Measurements from ENCODE around the gene DGAT2L6.
"Not testable (repeated sequence)": the region's sequence is repeated elsewhere in the genome, so short reads cannot be mapped to it uniquely, and the experiment has no call there.

DGAT2L6 gene

DNA sequence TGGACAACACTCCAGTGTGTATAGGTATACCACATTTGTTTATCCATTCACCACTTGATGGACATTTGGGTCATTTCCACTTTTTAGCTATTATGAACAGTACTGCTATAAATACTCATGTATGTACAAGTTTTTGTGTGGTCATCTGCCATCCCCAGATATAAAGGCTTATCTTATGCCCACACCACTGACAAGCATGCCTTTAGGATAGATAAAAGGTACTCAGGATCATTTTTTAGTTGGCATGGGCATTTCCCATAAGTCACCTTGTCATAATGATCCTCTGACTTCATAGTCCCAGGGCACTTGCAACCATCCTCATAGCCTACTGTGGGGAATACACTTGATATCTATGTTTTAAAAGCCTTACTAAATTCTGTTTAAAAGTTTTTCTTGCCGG lies 63.5 kb downstream of the DGAT2L6 start:
- no peaks in the 10 kb centered on the region for H3K4me1 ChIP-seq (ENCODE audit: low read length)
- H3F3A ChIP-seq (ENCODE audit: insufficient read depth, low read length), result no peaks in the 10 kb centered on the region
- no peaks in the 10 kb centered on the region for H3K27me3 ChIP-seq (replicated peaks; ENCODE audit: insufficient read depth, low read length)
- H3K4me2 ChIP-seq (ENCODE audit: low read depth, low read length), result no peak overlapping the region
- no peaks in the 10 kb centered on the region for H3K9me2 ChIP-seq (replicated peaks; ENCODE audit: insufficient read depth, low read length)
- no peaks in the 10 kb centered on the region for H3K79me2 ChIP-seq (ENCODE audit: low read length)
- H3K9me3 ChIP-seq (replicated peaks; ENCODE audit: insufficient read depth, low read length), result no peaks in the 10 kb centered on the region
- no peaks in the 10 kb centered on the region for H3K36me3 ChIP-seq (replicated peaks; ENCODE audit: insufficient read depth, low read length)
- H3K4me3 ChIP-seq (ENCODE audit: low read length), result no peak overlapping the region
- no peaks in the 10 kb centered on the region for H4K20me1 ChIP-seq (ENCODE audit: insufficient read depth, low read length)
- no peak overlapping the region for H3K27ac ChIP-seq (ENCODE audit: low read length)
- H3K9ac ChIP-seq (ENCODE audit: low read length), result no peak overlapping the region
- no peak for TF ChIP-seq EZH2phosphoT487 (IDR thresholded peaks at IDR 0.05; ENCODE audit: low read length)
- TF ChIP-seq EZH2 (optimal IDR thresholded peaks at IDR 0.05; ENCODE audit: low read depth, low read length), result no peak
- TF ChIP-seq, protein P1, sequence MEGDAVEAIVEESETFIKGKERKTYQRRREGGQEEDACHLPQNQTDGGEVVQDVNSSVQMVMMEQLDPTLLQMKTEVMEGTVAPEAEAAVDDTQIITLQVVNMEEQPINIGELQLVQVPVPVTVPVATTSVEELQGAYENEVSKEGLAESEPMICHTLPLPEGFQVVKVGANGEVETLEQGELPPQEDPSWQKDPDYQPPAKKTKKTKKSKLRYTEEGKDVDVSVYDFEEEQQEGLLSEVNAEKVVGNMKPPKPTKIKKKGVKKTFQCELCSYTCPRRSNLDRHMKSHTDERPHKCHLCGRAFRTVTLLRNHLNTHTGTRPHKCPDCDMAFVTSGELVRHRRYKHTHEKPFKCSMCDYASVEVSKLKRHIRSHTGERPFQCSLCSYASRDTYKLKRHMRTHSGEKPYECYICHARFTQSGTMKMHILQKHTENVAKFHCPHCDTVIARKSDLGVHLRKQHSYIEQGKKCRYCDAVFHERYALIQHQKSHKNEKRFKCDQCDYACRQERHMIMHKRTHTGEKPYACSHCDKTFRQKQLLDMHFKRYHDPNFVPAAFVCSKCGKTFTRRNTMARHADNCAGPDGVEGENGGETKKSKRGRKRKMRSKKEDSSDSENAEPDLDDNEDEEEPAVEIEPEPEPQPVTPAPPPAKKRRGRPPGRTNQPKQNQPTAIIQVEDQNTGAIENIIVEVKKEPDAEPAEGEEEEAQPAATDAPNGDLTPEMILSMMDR (IDR thresholded peaks at IDR 0.05; ENCODE audit: low read length), result no peak
- DNase-seq, result no peak
- no peak overlapping the region for H2AFZ ChIP-seq (ENCODE audit: low read length)

DNA sequence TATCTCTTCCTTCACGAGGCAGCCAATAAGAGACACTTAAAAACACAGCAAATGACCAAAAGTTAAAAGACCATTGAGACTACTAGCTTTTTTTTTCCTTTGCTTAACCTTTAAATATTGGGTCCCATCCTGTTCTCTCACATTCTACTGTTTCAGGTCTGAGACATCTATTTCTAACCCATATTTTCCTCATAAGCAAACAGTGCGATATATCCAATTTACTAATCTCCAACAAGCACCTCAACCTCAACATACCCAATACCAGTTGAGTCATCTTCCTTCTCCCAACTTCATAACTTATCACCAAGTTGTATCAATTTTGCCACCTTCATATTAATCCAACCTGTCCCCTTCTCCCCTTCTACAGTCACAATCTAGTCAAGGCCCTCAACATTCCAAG lies 64.2 kb downstream of the DGAT2L6 start:
- Histone ChIP-seq H3K9ac (ENCODE audit: low read length) (no peak overlapping the region), H3F3A (ENCODE audit: insufficient read depth, low read length) (no peaks in the 10 kb centered on the region), H3K4me3 (ENCODE audit: low read length) (no peak overlapping the region), H3K27ac (ENCODE audit: low read length) (no peak overlapping the region), H3K9me3 (replicated peaks; ENCODE audit: insufficient read depth, low read length) (no peaks in the 10 kb centered on the region), H3K27me3 (replicated peaks; ENCODE audit: insufficient read depth, low read length) (no peaks in the 10 kb centered on the region), H4K20me1 (ENCODE audit: insufficient read depth, low read length) (no peaks in the 10 kb centered on the region), H2AFZ (ENCODE audit: low read length) (no peak overlapping the region), H3K4me1 (ENCODE audit: low read length) (no peaks in the 10 kb centered on the region), H3K4me2 (ENCODE audit: low read depth, low read length) (no peak overlapping the region), H3K9me2 (replicated peaks; ENCODE audit: insufficient read depth, low read length) (no peaks in the 10 kb centered on the region), H3K79me2 (ENCODE audit: low read length) (no peaks in the 10 kb centered on the region), H3K36me3 (replicated peaks; ENCODE audit: insufficient read depth, low read length) (no peaks in the 10 kb centered on the region)
- TF ChIP-seq EZH2 (optimal IDR thresholded peaks at IDR 0.05; ENCODE audit: low read depth, low read length) (no peak), EZH2phosphoT487 (IDR thresholded peaks at IDR 0.05; ENCODE audit: low read length) (no peak)
- TF ChIP-seq, protein P1 (IDR thresholded peaks at IDR 0.05; ENCODE audit: low read length), result no peak
- DNase-seq, result no peak

DNA sequence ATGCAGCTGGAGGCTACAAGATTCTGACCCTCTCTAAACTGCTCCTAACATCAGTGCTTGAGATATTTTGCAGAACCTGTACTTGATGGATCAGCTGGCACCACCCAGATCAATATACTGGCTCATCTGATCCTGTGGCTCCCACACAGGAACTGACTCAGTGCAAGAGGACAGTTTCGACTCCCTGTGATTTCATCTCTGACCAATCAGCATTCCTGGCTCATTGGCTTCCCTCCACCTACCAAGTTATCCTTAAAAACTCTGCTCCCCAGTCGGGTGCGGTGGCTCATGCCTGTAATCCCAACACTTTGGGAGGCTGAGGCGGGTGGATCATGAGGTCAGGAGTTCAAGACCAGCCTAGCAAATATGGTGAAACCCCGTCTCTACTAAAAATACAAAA lies 66.3 kb downstream of the DGAT2L6 start:
- H3K9me3 ChIP-seq (replicated peaks; ENCODE audit: insufficient read depth, low read length); H2AFZ ChIP-seq (ENCODE audit: low read length); H4K20me1 ChIP-seq (ENCODE audit: insufficient read depth, low read length); H3F3A ChIP-seq (ENCODE audit: insufficient read depth, low read length); DNase-seq; H3K27me3 ChIP-seq (replicated peaks; ENCODE audit: insufficient read depth, low read length); H3K4me1 ChIP-seq (ENCODE audit: low read length); H3K9me2 ChIP-seq (replicated peaks; ENCODE audit: insufficient read depth, low read length); H3K79me2 ChIP-seq (ENCODE audit: low read length); H3K27ac ChIP-seq (ENCODE audit: low read length); H3K36me3 ChIP-seq (replicated peaks; ENCODE audit: insufficient read depth, low read length); H3K9ac ChIP-seq (ENCODE audit: low read length); H3K4me2 ChIP-seq (ENCODE audit: low read depth, low read length); H3K4me3 ChIP-seq (ENCODE audit: low read length): not testable (repeated sequence)

DNA sequence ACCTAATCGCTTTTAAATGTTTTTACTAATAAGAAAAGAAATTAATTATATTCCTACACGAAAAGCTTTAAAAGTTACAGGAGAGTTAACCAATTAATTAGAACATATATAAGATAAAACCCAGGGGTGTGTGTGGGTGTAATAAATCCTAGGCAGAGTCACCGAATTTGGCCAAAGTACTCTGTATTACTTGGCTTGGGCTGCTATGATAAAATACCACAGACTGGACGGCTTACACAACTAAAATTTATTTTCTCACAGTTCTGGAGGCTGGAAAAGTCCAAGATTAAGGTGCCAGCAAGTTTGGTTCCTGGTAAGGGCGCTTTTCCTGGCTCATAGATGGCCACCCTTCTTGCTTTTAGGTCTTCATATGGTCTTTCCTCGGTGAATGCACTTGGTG lies 67.6 kb downstream of the DGAT2L6 start:
- TF ChIP-seq, protein P1 (IDR thresholded peaks at IDR 0.05; ENCODE audit: low read length), result no peak
- TF ChIP-seq EZH2phosphoT487 (IDR thresholded peaks at IDR 0.05; ENCODE audit: low read length) (no peak), EZH2 (optimal IDR thresholded peaks at IDR 0.05; ENCODE audit: low read depth, low read length) (no peak)
- DNase-seq, result no peak

More for the DNA sequence above, 67.6 kb downstream of the DGAT2L6 start:
- Histone ChIP-seq H3K4me3 (ENCODE audit: low read length) (no peak overlapping the region), H4K20me1 (ENCODE audit: insufficient read depth, low read length) (no peaks in the 10 kb centered on the region), H3K9me3 (replicated peaks; ENCODE audit: insufficient read depth, low read length) (no peaks in the 10 kb centered on the region), H3K4me1 (ENCODE audit: low read length) (no peaks in the 10 kb centered on the region), H3K27ac (ENCODE audit: low read length) (no peak overlapping the region), H3K9me2 (replicated peaks; ENCODE audit: insufficient read depth, low read length) (no peaks in the 10 kb centered on the region), H3F3A (ENCODE audit: insufficient read depth, low read length) (no peaks in the 10 kb centered on the region), H3K79me2 (ENCODE audit: low read length) (no peaks in the 10 kb centered on the region), H3K36me3 (replicated peaks; ENCODE audit: insufficient read depth, low read length) (no peaks in the 10 kb centered on the region), H3K4me2 (ENCODE audit: low read depth, low read length) (no peak overlapping the region), H2AFZ (ENCODE audit: low read length) (no peak overlapping the region), H3K9ac (ENCODE audit: low read length) (no peak overlapping the region), H3K27me3 (replicated peaks; ENCODE audit: insufficient read depth, low read length) (no peaks in the 10 kb centered on the region)
